H9 (cell line): Measurements from ENCODE around the gene BCKDHA. TPM values are rescaled to one million over a fixed set of nuclear protein-coding genes. Genes with fewer than 3 reads are reported as not detected.
"Not testable (repeated sequence)": the region's sequence is repeated elsewhere in the genome, so short reads cannot be mapped to it uniquely, and the experiment has no call there.

Experiments used
- DNase-seq: peaks from one replicate; pipeline ENCODE4 v3.0.0-alpha.2; 2017
- H2AFZ ChIP-seq: one replicate; pipeline ENCODE4 v1.6.1; 2013; ENCODE audit warnings: mild to moderate bottlenecking, low read length, control low read depth, moderate library complexity
- H2AK5ac ChIP-seq: 2 replicates; pipeline ENCODE4 v1.6.1; 2013; ENCODE audit warnings: low read length, control low read depth, mixed read lengths; ENCODE audit not compliant: insufficient read length
- H2BK120ac ChIP-seq: one replicate; pipeline ENCODE4 v1.6.1; 2013; ENCODE audit warnings: low read depth, mild to moderate bottlenecking, low read length, control low read depth, inconsistent platforms; ENCODE audit not compliant: poor library complexity, severe bottlenecking
- H2BK12ac ChIP-seq: 2 replicates; pipeline ENCODE4 v1.6.1; 2013; ENCODE audit warnings: low read length, control low read depth, mixed read lengths, low read depth; ENCODE audit not compliant: insufficient read length
- H2BK15ac ChIP-seq: 2 replicates; pipeline ENCODE4 v1.6.1; 2013; ENCODE audit warnings: low read depth, low read length, control low read depth
- H2BK20ac ChIP-seq: one replicate; pipeline ENCODE4 v1.6.1; 2013; ENCODE audit warnings: low read depth, mild to moderate bottlenecking, low read length, control low read depth, inconsistent platforms; ENCODE audit not compliant: poor library complexity, severe bottlenecking
- H2BK5ac ChIP-seq: 2 replicates; pipeline ENCODE4 v1.6.1; 2013; ENCODE audit warnings: low read length, control low read depth, mixed read lengths; ENCODE audit not compliant: insufficient read length
- H3K14ac ChIP-seq: 2 replicates; pipeline ENCODE4 v1.6.1; 2013; ENCODE audit warnings: low read length, control low read depth; ENCODE audit not compliant: insufficient read depth
- H3K18ac ChIP-seq: 2 replicates; pipeline ENCODE4 v1.6.1; 2013; ENCODE audit warnings: low read depth, mild to moderate bottlenecking, mixed read lengths, low read length, control low read depth; ENCODE audit not compliant: insufficient read length
- H3K23ac ChIP-seq: 2 replicates; pipeline ENCODE4 v1.6.1; 2013; ENCODE audit warnings: low read length, control low read depth, mixed read lengths, low read depth; ENCODE audit not compliant: insufficient read length
- H3K23me2 ChIP-seq: 2 replicates; pipeline ENCODE4 v1.6.1; 2013; ENCODE audit warnings: low read depth, mild to moderate bottlenecking, mixed read lengths, low read length, control low read depth; ENCODE audit not compliant: insufficient read length, poor library complexity, severe bottlenecking
- H3K27ac ChIP-seq: 2 replicates; pipeline ENCODE4 v1.5.1; 2013; ENCODE audit warnings: low read length, control low read depth, mixed read lengths, low read depth; ENCODE audit not compliant: insufficient read length
- H3K27me3 ChIP-seq: 2 replicates; pipeline ENCODE4 v1.6.1; 2013; ENCODE audit warnings: low read length, control low read depth, inconsistent platforms; ENCODE audit not compliant: insufficient read depth
- H3K4ac ChIP-seq: 2 replicates; pipeline ENCODE4 v1.6.1; 2013; ENCODE audit warnings: low read depth, mild to moderate bottlenecking, control low read depth, inconsistent platforms, low read length, moderate library complexity
- H3K4me1 ChIP-seq: 2 replicates; pipeline ENCODE4 v1.6.1; 2013; ENCODE audit warnings: low read length, control low read depth, inconsistent platforms; ENCODE audit not compliant: insufficient read depth
- H3K4me2 ChIP-seq: 2 replicates; pipeline ENCODE4 v1.6.1; 2013; ENCODE audit warnings: low read length, control low read depth, mixed read lengths; ENCODE audit not compliant: insufficient read length, insufficient read depth
- H3K56ac ChIP-seq: 2 replicates; pipeline ENCODE4 v1.6.1; 2013; ENCODE audit warnings: low read depth, mild to moderate bottlenecking, mixed read lengths, low read length, control low read depth; ENCODE audit not compliant: insufficient read length
- H3K79me1 ChIP-seq: 2 replicates; pipeline ENCODE4 v1.6.1; 2013; ENCODE audit warnings: low read depth, mild to moderate bottlenecking, moderate library complexity, low read length, control low read depth, inconsistent platforms; ENCODE audit not compliant: insufficient read depth, poor library complexity, severe bottlenecking
- H3K79me2 ChIP-seq: 2 replicates; pipeline ENCODE4 v1.6.1; 2013; ENCODE audit warnings: low read length, control low read depth, inconsistent platforms; ENCODE audit not compliant: insufficient read depth
- H3K9ac ChIP-seq: 2 replicates; pipeline ENCODE4 v1.6.1; 2013; ENCODE audit warnings: low read length, control low read depth, mixed read lengths; ENCODE audit not compliant: insufficient read length; ENCODE audit errors: extremely low read depth
- H3K9me3 ChIP-seq: one replicate; pipeline ENCODE4 v1.6.1; 2013; ENCODE audit warnings: low read depth, low read length, inconsistent platforms; ENCODE audit not compliant: control insufficient read depth
- H3T11ph ChIP-seq: one replicate; pipeline ENCODE4 v1.6.1; 2013; ENCODE audit warnings: mild to moderate bottlenecking, low read length, control low read depth, inconsistent platforms
- H4K20me1 ChIP-seq: one replicate; pipeline ENCODE4 v1.6.1; 2013; ENCODE audit not compliant: control insufficient read depth, insufficient read length, insufficient read depth
- H4K5ac ChIP-seq: 2 replicates; pipeline ENCODE4 v1.6.1; 2013; ENCODE audit warnings: low read depth, mild to moderate bottlenecking, mixed read lengths, low read length, control low read depth; ENCODE audit not compliant: insufficient read length
- H4K8ac ChIP-seq: replicated peaks from 2 replicates; pipeline ENCODE4 v1.6.1; 2013; ENCODE audit warnings: low read length, control low read depth, mixed read lengths, low read depth; ENCODE audit not compliant: insufficient read length
- H4K91ac ChIP-seq: 2 replicates; pipeline ENCODE4 v1.6.1; 2013; ENCODE audit warnings: low read depth, mild to moderate bottlenecking, moderate library complexity, mixed read lengths, low read length, control low read depth; ENCODE audit not compliant: insufficient read length
- H3K27ac Mint-ChIP-seq, 3 experiments: 2 replicates in 2 of 3; 3 replicates in 1 of 3; pipeline ENCODE4 v1.8.0; 2020 to 2021; ENCODE audit warnings: mixed read lengths in 3 of 3, mild to moderate bottlenecking in 1 of 3, moderate library complexity in 1 of 3
- H3K27me3 Mint-ChIP-seq: 2 replicates; pipeline ENCODE4 v1.8.0; 2021; ENCODE audit warnings: low read depth, mild to moderate bottlenecking, moderate library complexity, mixed read lengths
- H3K36me3 Mint-ChIP-seq, 3 experiments: 2 replicates in 2 of 3; 3 replicates in 1 of 3; pipeline ENCODE4 v1.8.0; 2020 to 2021; ENCODE audit warnings: low read depth in 3 of 3, mixed read lengths in 3 of 3; ENCODE audit not compliant: insufficient read depth in 1 of 3
- H3K4me1 Mint-ChIP-seq, 2 experiments: 2 replicates each; pipeline ENCODE4 v1.8.0; 2020; ENCODE audit warnings: mixed read lengths in 2 of 2
- H3K4me3 Mint-ChIP-seq, 2 experiments: 2 replicates in 1 of 2; 3 replicates in 1 of 2; pipeline ENCODE4 v1.8.0; 2020 to 2021; ENCODE audit warnings: mild to moderate bottlenecking in 2 of 2, mixed read lengths in 2 of 2, moderate library complexity in 1 of 2
- H3K9me3 Mint-ChIP-seq, 2 experiments: 2 replicates in 1 of 2; 3 replicates in 1 of 2; pipeline ENCODE4 v1.8.0; 2020; ENCODE audit warnings: mild to moderate bottlenecking in 2 of 2, mixed read lengths in 2 of 2, moderate library complexity in 1 of 2
- CTCF ChIP-seq: fragments of 200-600 bp; sonication (generic); conservative IDR thresholded peaks from 3 replicates; pipeline ENCODE4 v1.8.0; 2021; ENCODE audit warnings: antibody characterized with exemption, mild to moderate bottlenecking
- WGBS: extraction: QIAGEN DNeasy Blood & Tissue Kit; methylation state at CpG from one replicate; pipeline ENCODE4 v1.1.7; 2013; ENCODE audit warnings: missing lambda C conversion rate, low lambda C conversion rate, mixed read lengths; ENCODE audit not compliant: insufficient read length; ENCODE audit errors: extremely low coverage; 5-methylcytosine and 5-hydroxymethylcytosine counted together
- total RNA-seq: library from RNA; stranded (reverse); gene quantifications from 2 replicates; pipeline ENCODE4 v1.2.1, GENCODE V29; 2021

BCKDHA gene
- total RNA-seq, 1 experiment from 2014 or later: 21.1 TPM

GRCh38 chr19:41377977-41378709 lies 19.5 kb upstream of the BCKDHA start:
- Histone ChIP-seq H3K4me2 (no peak overlapping the region), H2BK20ac (no peak overlapping the region), H3K4me1 (peaks cover 2% of the 10 kb centered on the region; the same call in 1 of the 2 replicates), H3K14ac (no peak overlapping the region), H3K23ac (no peak overlapping the region), H3K79me1 (no peaks in the 10 kb centered on the region), H3T11ph (no peak overlapping the region), H2AK5ac (no peak overlapping the region), H3K27me3 (no peaks in the 10 kb centered on the region), H4K8ac (no peak overlapping the region), H2BK12ac (no peak overlapping the region), H3K23me2 (peaks cover 7% of the 10 kb centered on the region), H2BK120ac (no peak overlapping the region), H2BK15ac (no peak overlapping the region), H4K5ac (no peak overlapping the region), H2AFZ (no peak overlapping the region), H2BK5ac (no peak overlapping the region), H3K9me3 (no peaks in the 10 kb centered on the region), H3K4ac (no peak overlapping the region), H4K91ac (no peak overlapping the region), H3K79me2 (no peaks in the 10 kb centered on the region), H4K20me1 (no peaks in the 10 kb centered on the region), H3K56ac (no peak overlapping the region), H3K18ac (no peak overlapping the region), H3K9ac (no peak overlapping the region), H3K27ac (no peak overlapping the region)
- Mint-ChIP-seq H3K27me3 (peaks cover 9% of the 10 kb centered on the region), H3K36me3 (peaks cover 0 to 4% (median 0%) of the 10 kb centered on the region in 3 experiments; a peak in 2 of 7 replicates), H3K9me3 (no peaks in the 10 kb centered on the region; a peak in 1 of 5 replicates), H3K4me1 (peaks cover 12 to 19% of the 10 kb centered on the region in 2 experiments), H3K27ac (peak overlapping the region in 1 of 3 experiments; percentile 62; a peak in 1 of 7 replicates), H3K4me3 (peak overlapping the region in 1 of 2 experiments; percentile 79; a peak in 1 of 5 replicates)
- WGBS: no CpG with 5 or more reads among the region's 9 CpGs
- DNase-seq: peak; percentile 73
- TF ChIP-seq CTCF: peak; percentile 66

- not testable (repeated sequence) for H3K23ac ChIP-seq, H2BK120ac ChIP-seq, H2BK5ac ChIP-seq, H3K4me1 ChIP-seq, H3K23me2 ChIP-seq, H3K4me3 Mint-ChIP-seq, H3K79me2 ChIP-seq, H3K4ac ChIP-seq, H2AFZ ChIP-seq, H3K27ac Mint-ChIP-seq, H4K8ac ChIP-seq, H3K18ac ChIP-seq, H3K9me3 ChIP-seq, H2AK5ac ChIP-seq, DNase-seq, H3K27me3 ChIP-seq, H3K27ac ChIP-seq, H3K27me3 Mint-ChIP-seq, H4K20me1 ChIP-seq, H3K56ac ChIP-seq, H3K9ac ChIP-seq, H2BK20ac ChIP-seq, H3K4me2 ChIP-seq, H4K5ac ChIP-seq, H3K9me3 Mint-ChIP-seq, H2BK15ac ChIP-seq, H3K79me1 ChIP-seq, H3T11ph ChIP-seq, H3K14ac ChIP-seq, H4K91ac ChIP-seq, H2BK12ac ChIP-seq
- WGBS: no CpG with 5 or more reads among the region's 8 CpGs
- H3K4me1 Mint-ChIP-seq: peaks cover 9 to 14% of the 10 kb centered on the region in 2 experiments
- peaks cover 2 to 16% (median 8%) of the 10 kb centered on the region in 3 experiments; a peak in 6 of 7 replicates for H3K36me3 Mint-ChIP-seq
These were observed 16.1 kb upstream of the BCKDHA start for GRCh38 chr19:41381536-41381935.
